Fibroblast of lung (primary cell): Measurements from ENCODE around the gene DOCK4.

Experiments
- EZH2 ChIP-seq: IDR thresholded peaks from 2 replicates; pipeline ENCODE4 v1.5.1; 2012; ENCODE audit warnings: low read length, control low read depth, mild to moderate bottlenecking; ENCODE audit errors: missing control alignments
- TF ChIP-seq, protein P1 (sequence below), 2 donors: IDR thresholded peaks in 1 of 2; conservative IDR thresholded peaks in 1 of 2; 1 replicate in 1 of 2; 2 replicates in 1 of 2; pipeline ENCODE4 v1.5.1; 2011 to 2012; ENCODE audit warnings: low read length in 2 of 2, control low read depth in 1 of 2, inconsistent platforms in 1 of 2, low read depth in 1 of 2, mild to moderate bottlenecking in 1 of 2

DNA sequence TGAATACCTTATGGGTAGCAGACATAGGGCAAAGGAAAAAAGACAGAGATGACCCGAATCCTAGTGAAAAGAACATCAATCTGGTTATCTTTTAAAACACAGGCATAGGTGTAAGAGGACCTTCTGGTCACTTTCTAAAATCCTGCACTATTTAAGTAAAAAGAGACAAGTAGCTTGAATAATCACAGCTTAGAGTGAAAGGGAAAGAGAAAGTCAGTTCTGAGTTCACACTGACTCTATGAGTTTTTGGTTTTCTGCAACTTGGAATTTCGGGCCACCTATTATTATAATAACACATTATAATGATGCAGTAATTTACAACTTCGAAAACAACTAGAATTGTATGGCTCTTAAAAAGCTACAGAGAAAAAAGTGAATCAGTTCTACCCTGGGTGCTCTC, 247.8 kb downstream of the DOCK4 start:
- TF ChIP-seq, protein P1, sequence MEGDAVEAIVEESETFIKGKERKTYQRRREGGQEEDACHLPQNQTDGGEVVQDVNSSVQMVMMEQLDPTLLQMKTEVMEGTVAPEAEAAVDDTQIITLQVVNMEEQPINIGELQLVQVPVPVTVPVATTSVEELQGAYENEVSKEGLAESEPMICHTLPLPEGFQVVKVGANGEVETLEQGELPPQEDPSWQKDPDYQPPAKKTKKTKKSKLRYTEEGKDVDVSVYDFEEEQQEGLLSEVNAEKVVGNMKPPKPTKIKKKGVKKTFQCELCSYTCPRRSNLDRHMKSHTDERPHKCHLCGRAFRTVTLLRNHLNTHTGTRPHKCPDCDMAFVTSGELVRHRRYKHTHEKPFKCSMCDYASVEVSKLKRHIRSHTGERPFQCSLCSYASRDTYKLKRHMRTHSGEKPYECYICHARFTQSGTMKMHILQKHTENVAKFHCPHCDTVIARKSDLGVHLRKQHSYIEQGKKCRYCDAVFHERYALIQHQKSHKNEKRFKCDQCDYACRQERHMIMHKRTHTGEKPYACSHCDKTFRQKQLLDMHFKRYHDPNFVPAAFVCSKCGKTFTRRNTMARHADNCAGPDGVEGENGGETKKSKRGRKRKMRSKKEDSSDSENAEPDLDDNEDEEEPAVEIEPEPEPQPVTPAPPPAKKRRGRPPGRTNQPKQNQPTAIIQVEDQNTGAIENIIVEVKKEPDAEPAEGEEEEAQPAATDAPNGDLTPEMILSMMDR (conservative IDR thresholded peaks at IDR 0.05 in 1 of 2, IDR thresholded peaks at IDR 0.05 in 1 of 2; ENCODE audit: low read depth in 1 of 2, low read length in 2 of 2), result no peak
- TF ChIP-seq EZH2, result no peak
